ENCODE results near the gene LRBA.

LRBA gene

GRCh38 chr4:150750824-150751223, 264.3 kb downstream of the LRBA start:
- Histone ChIP-seq H2AFZ (ENCODE audit: low read length) (no peak overlapping the region), H2BK12ac (ENCODE audit: low read length) (no peak overlapping the region), H4K91ac (ENCODE audit: low read depth, low read length, poor library complexity) (no peak overlapping the region), H3K79me1 (ENCODE audit: low read depth, low read length) (no peaks in the 10 kb centered on the region), H3K4me1 (ENCODE audit: control insufficient read depth in 2 of 2, insufficient read depth in 1 of 2, low read depth in 1 of 2, low read length in 2 of 2) (no peaks in the 10 kb centered on the region), H2BK15ac (ENCODE audit: low read length) (no peak overlapping the region), H2AK5ac (ENCODE audit: low read depth, low read length) (no peak overlapping the region), H3K9me3 (replicated peaks in 1 of 2; ENCODE audit: control insufficient read depth in 2 of 2, insufficient read depth in 1 of 2, low read depth in 1 of 2, low read length in 2 of 2) (no peaks in the 10 kb centered on the region), H3K27me3 (ENCODE audit: control insufficient read depth in 3 of 3, insufficient read depth in 3 of 3, low read depth in 1 of 3, low read length in 3 of 3) (no peaks in the 10 kb centered on the region), H2BK120ac (ENCODE audit: low read depth, low read length) (no peak overlapping the region), H3K4me2 (ENCODE audit: insufficient read depth, low read length, poor library complexity, severe bottlenecking) (no peak overlapping the region), H3K18ac (ENCODE audit: low read length) (no peak overlapping the region), H3K27ac (replicated peaks; ENCODE audit: low read length) (no peak overlapping the region), H2BK5ac (ENCODE audit: low read length) (no peak overlapping the region), H3K36me3 (replicated peaks in 1 of 2; ENCODE audit: control insufficient read depth in 2 of 2, insufficient read depth in 2 of 2, low read length in 2 of 2) (no peaks in the 10 kb centered on the region), H3K4me3 (ENCODE audit: low read length in 2 of 2) (no peak overlapping the region), H3K4ac (ENCODE audit: low read length) (no peak overlapping the region), H3K9ac (ENCODE audit: low read depth, low read length, poor library complexity) (no peak overlapping the region), H4K8ac (ENCODE audit: low read depth, low read length) (no peak overlapping the region), H3K23ac (ENCODE audit: low read depth, low read length, poor library complexity) (no peak overlapping the region), H3K14ac (ENCODE audit: low read length) (no peak overlapping the region)
- no peak for DNase-seq (ENCODE audit: low spot score)

GRCh38 chr4:150746156-150746555, 268.9 kb downstream of the LRBA start:
- Histone ChIP-seq H3K4me1 (ENCODE audit: control insufficient read depth in 2 of 2, insufficient read depth in 1 of 2, low read depth in 1 of 2, low read length in 2 of 2) (peaks cover 0 to 1% of the 10 kb centered on the region in 2 donors), H3K27me3 (ENCODE audit: control insufficient read depth in 3 of 3, insufficient read depth in 3 of 3, low read depth in 1 of 3, low read length in 3 of 3) (no peaks in the 10 kb centered on the region), H3K4me2 (ENCODE audit: insufficient read depth, low read length, poor library complexity, severe bottlenecking) (no peak overlapping the region), H2AFZ (ENCODE audit: low read length) (no peak overlapping the region), H3K9ac (ENCODE audit: low read depth, low read length, poor library complexity) (no peak overlapping the region), H4K91ac (ENCODE audit: low read depth, low read length, poor library complexity) (no peak overlapping the region), H3K9me3 (replicated peaks in 1 of 2; ENCODE audit: control insufficient read depth in 2 of 2, insufficient read depth in 1 of 2, low read depth in 1 of 2, low read length in 2 of 2) (no peaks in the 10 kb centered on the region), H3K14ac (ENCODE audit: low read length) (no peak overlapping the region), H2BK15ac (ENCODE audit: low read length) (no peak overlapping the region), H4K8ac (ENCODE audit: low read depth, low read length) (no peak overlapping the region), H2BK12ac (ENCODE audit: low read length) (no peak overlapping the region), H3K23ac (ENCODE audit: low read depth, low read length, poor library complexity) (no peak overlapping the region), H3K36me3 (replicated peaks in 1 of 2; ENCODE audit: control insufficient read depth in 2 of 2, insufficient read depth in 2 of 2, low read length in 2 of 2) (no peaks in the 10 kb centered on the region), H2BK5ac (ENCODE audit: low read length) (no peak overlapping the region), H3K4me3 (ENCODE audit: low read length in 2 of 2) (no peak overlapping the region), H2BK120ac (ENCODE audit: low read depth, low read length) (no peak overlapping the region), H3K79me1 (ENCODE audit: low read depth, low read length) (no peaks in the 10 kb centered on the region), H3K4ac (ENCODE audit: low read length) (no peak overlapping the region), H3K18ac (ENCODE audit: low read length) (no peak overlapping the region), H3K27ac (replicated peaks; ENCODE audit: low read length) (no peak overlapping the region), H2AK5ac (ENCODE audit: low read depth, low read length) (no peak overlapping the region)
- no peak for DNase-seq (ENCODE audit: low spot score)
- no CpG with 5 or more reads among the region's 4 CpGs for WGBS, 2 donors (ENCODE audit: extremely low coverage in 2 of 2, insufficient read length in 2 of 2, insufficient replicate concordance in 1 of 2)

DNA sequence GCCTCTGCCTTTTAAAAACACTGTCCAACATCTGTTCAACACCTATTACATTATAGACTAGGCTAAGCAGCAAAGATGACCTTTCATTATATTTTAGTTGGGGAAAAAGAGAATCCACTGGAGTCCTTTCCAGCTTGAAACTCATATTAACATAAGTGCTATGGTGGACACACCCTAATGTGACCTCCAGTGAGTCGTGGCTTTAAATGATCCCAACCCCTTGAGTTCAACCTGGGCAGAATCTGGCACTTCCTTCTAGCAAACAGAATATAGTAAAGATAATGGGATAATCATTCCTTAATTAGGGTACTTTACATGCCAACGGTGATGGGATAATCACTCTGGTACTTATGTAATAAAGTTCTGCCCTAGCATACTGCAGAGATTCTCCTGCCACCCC, 270.5 kb downstream of the LRBA start:
- no peak overlapping the region for H4K8ac ChIP-seq (ENCODE audit: low read depth, low read length)
- no peak overlapping the region for H3K9ac ChIP-seq (ENCODE audit: low read depth, low read length, poor library complexity)
- no peaks in the 10 kb centered on the region for H3K27me3 ChIP-seq (ENCODE audit: control insufficient read depth in 3 of 3, insufficient read depth in 3 of 3, low read depth in 1 of 3, low read length in 3 of 3)
- no peak overlapping the region for H2AK5ac ChIP-seq (ENCODE audit: low read depth, low read length)
- no peak overlapping the region for H2AFZ ChIP-seq (ENCODE audit: low read length)
- H3K14ac ChIP-seq (ENCODE audit: low read length): no peak overlapping the region
- no peaks in the 10 kb centered on the region for H3K9me3 ChIP-seq (replicated peaks in 1 of 2; ENCODE audit: control insufficient read depth in 2 of 2, insufficient read depth in 1 of 2, low read depth in 1 of 2, low read length in 2 of 2)
- H2BK5ac ChIP-seq (ENCODE audit: low read length): no peak overlapping the region
- H3K27ac ChIP-seq (replicated peaks; ENCODE audit: low read length): no peak overlapping the region
- no peak overlapping the region for H3K4ac ChIP-seq (ENCODE audit: low read length)
- no peak overlapping the region for H2BK15ac ChIP-seq (ENCODE audit: low read length)
- H3K36me3 ChIP-seq (replicated peaks in 1 of 2; ENCODE audit: control insufficient read depth in 2 of 2, insufficient read depth in 2 of 2, low read length in 2 of 2): no peaks in the 10 kb centered on the region
- H2BK120ac ChIP-seq (ENCODE audit: low read depth, low read length): no peak overlapping the region
- no peaks in the 10 kb centered on the region for H3K79me1 ChIP-seq (ENCODE audit: low read depth, low read length)
- no peak for DNase-seq (ENCODE audit: low spot score)
- H2BK12ac ChIP-seq (ENCODE audit: low read length): no peak overlapping the region
- no peak overlapping the region for H3K4me3 ChIP-seq (ENCODE audit: low read length in 2 of 2)
- no peak overlapping the region for H3K4me2 ChIP-seq (ENCODE audit: insufficient read depth, low read length, poor library complexity, severe bottlenecking)
- H3K18ac ChIP-seq (ENCODE audit: low read length): no peak overlapping the region
- peaks cover 0 to 1% of the 10 kb centered on the region in 2 donors for H3K4me1 ChIP-seq (ENCODE audit: control insufficient read depth in 2 of 2, insufficient read depth in 1 of 2, low read depth in 1 of 2, low read length in 2 of 2)
- H4K91ac ChIP-seq (ENCODE audit: low read depth, low read length, poor library complexity): no peak overlapping the region
- no peak overlapping the region for H3K23ac ChIP-seq (ENCODE audit: low read depth, low read length, poor library complexity)
- no CpG with 5 or more reads among the region's 2 CpGs for WGBS, 2 donors (ENCODE audit: extremely low coverage in 2 of 2, insufficient read length in 2 of 2, insufficient replicate concordance in 1 of 2)

DNA sequence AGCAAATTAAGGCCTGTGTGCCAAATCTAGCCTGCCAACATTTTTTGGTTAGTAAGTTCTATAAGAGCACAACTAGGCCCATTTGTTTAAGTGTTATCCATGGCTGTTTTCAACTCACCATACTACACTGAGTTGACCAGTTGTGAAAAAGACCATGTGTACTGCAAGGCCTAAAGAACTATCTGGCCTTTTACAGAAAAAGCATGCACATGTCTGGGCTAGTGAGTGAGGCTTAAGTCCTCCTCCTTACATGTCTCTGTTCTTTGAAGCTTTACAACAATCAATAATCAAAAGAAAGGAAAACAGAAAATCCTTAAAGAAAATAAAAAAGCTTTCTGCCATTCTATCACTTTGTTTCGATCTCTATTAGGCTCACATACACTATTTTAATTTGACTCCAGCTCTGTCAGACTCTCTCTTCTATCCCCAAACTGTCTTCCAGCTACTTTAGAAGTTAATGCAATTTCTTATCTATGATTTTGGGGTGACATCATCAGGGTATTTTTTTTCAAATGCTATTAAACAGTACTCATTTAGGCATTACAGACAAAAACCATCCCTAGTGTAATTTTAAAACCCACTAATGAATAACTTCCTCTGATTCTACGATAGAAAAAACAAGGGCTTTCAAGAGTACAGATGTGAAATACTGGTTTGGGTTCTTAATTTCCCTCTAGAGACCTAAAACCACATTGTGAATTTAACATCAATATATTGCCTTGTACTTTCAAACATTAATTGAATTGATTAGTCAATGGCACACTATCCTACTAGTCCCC, 271.3 kb downstream of the LRBA start:
- no peak overlapping the region for H4K8ac ChIP-seq (ENCODE audit: low read depth, low read length)
- no peak overlapping the region for H4K91ac ChIP-seq (ENCODE audit: low read depth, low read length, poor library complexity)

More for the DNA sequence above, 271.3 kb downstream of the LRBA start:
- no peak overlapping the region for H2BK120ac ChIP-seq (ENCODE audit: low read depth, low read length)
- H3K4me1 ChIP-seq (ENCODE audit: control insufficient read depth in 2 of 2, insufficient read depth in 1 of 2, low read depth in 1 of 2, low read length in 2 of 2): peaks cover 0 to 1% of the 10 kb centered on the region in 2 donors
- H3K27ac ChIP-seq (replicated peaks; ENCODE audit: low read length): no peak overlapping the region
- H3K79me1 ChIP-seq (ENCODE audit: low read depth, low read length): no peaks in the 10 kb centered on the region
- no peak overlapping the region for H2AK5ac ChIP-seq (ENCODE audit: low read depth, low read length)
- H3K36me3 ChIP-seq (replicated peaks in 1 of 2; ENCODE audit: control insufficient read depth in 2 of 2, insufficient read depth in 2 of 2, low read length in 2 of 2): no peaks in the 10 kb centered on the region
- no peak overlapping the region for H3K18ac ChIP-seq (ENCODE audit: low read length)
- no CpG with 5 or more reads among the region's 2 CpGs for WGBS, 2 donors (ENCODE audit: extremely low coverage in 2 of 2, insufficient read length in 2 of 2, insufficient replicate concordance in 1 of 2)
- no peak overlapping the region for H3K4me2 ChIP-seq (ENCODE audit: insufficient read depth, low read length, poor library complexity, severe bottlenecking)
- H2AFZ ChIP-seq (ENCODE audit: low read length): no peak overlapping the region
- DNase-seq (ENCODE audit: low spot score): no peak
- H2BK12ac ChIP-seq (ENCODE audit: low read length): no peak overlapping the region
- H3K4me3 ChIP-seq (ENCODE audit: low read length in 2 of 2): no peak overlapping the region
- no peak overlapping the region for H2BK15ac ChIP-seq (ENCODE audit: low read length)
- no peak overlapping the region for H3K23ac ChIP-seq (ENCODE audit: low read depth, low read length, poor library complexity)
- no peak overlapping the region for H3K4ac ChIP-seq (ENCODE audit: low read length)
- no peaks in the 10 kb centered on the region for H3K27me3 ChIP-seq (ENCODE audit: control insufficient read depth in 3 of 3, insufficient read depth in 3 of 3, low read depth in 1 of 3, low read length in 3 of 3)
- H3K9me3 ChIP-seq (replicated peaks in 1 of 2; ENCODE audit: control insufficient read depth in 2 of 2, insufficient read depth in 1 of 2, low read depth in 1 of 2, low read length in 2 of 2): no peaks in the 10 kb centered on the region
- H3K14ac ChIP-seq (ENCODE audit: low read length): no peak overlapping the region
- no peak overlapping the region for H2BK5ac ChIP-seq (ENCODE audit: low read length)
- H3K9ac ChIP-seq (ENCODE audit: low read depth, low read length, poor library complexity): no peak overlapping the region
